Measurements from ENCODE around the gene POR. TPM values are rescaled to one million over a fixed set of nuclear protein-coding genes. Genes with fewer than 3 reads are reported as not detected.

Gene POR
- total and polyA plus RNA-seq, 2 of the 8 experiments (the other 6 are each of a cell fraction or from before 2014, with no cell fraction given) = 98.7 to 144 TPM

GRCh38 chr7:76003351-76003750 is 88.4 kb downstream of the POR start:
- Histone ChIP-seq H3K4ac (replicated peaks; ENCODE audit: insufficient read length, low read depth, low read length) (no peak overlapping the region), H4K91ac (replicated peaks; ENCODE audit: insufficient read length, low read length) (no peak overlapping the region), H2BK12ac (ENCODE audit: low read depth, low read length) (no peak overlapping the region), H3K27ac (ENCODE audit: low read depth, low read length) (no peak overlapping the region), H3K36me3 (ENCODE audit: control insufficient read depth in 2 of 4, insufficient read depth in 4 of 4, low read length in 3 of 4) (peaks cover 0 to 4% (median 0%) of the 10 kb centered on the region in 4 experiments; a peak in 1 of 8 replicates), H3K14ac (ENCODE audit: insufficient read length) (no peak overlapping the region), H4K5ac (ENCODE audit: insufficient read length, low read depth, low read length) (no peak overlapping the region), H3K4me2 (ENCODE audit: insufficient read depth in 1 of 2, low read depth in 2 of 2, low read length in 2 of 2) (no peak overlapping the region), H2BK120ac (replicated peaks; ENCODE audit: low read depth, low read length) (no peak overlapping the region), H3K23ac (ENCODE audit: insufficient read length) (no peak overlapping the region), H3K9me3 (ENCODE audit: insufficient read depth in 2 of 2, low read depth in 1 of 2, low read length in 1 of 2) (no peaks in the 10 kb centered on the region), H3K79me2 (ENCODE audit: control insufficient read depth in 1 of 2, insufficient read depth in 2 of 2, low read length in 2 of 2) (no peaks in the 10 kb centered on the region), H3K27me3 (replicated peaks in 1 of 4; ENCODE audit: control insufficient read depth in 3 of 4, extremely low read depth in 1 of 4, insufficient read depth in 3 of 4, low read length in 3 of 4) (no peaks in the 10 kb centered on the region), H4K20me1 (replicated peaks in 1 of 2; ENCODE audit: control insufficient read depth in 1 of 2, insufficient read depth in 2 of 2, low read length in 2 of 2) (no peaks in the 10 kb centered on the region), H2BK5ac (ENCODE audit: low read depth, low read length) (no peak overlapping the region), H3K4me3 (ENCODE audit: extremely low read depth in 1 of 4, insufficient read depth in 2 of 4, low read depth in 3 of 4, low read length in 4 of 4) (no peak overlapping the region), H2AK5ac (ENCODE audit: low read depth, low read length) (no peak overlapping the region), H4K8ac (ENCODE audit: extremely low read depth, insufficient read depth, low read length) (no peak overlapping the region), H2AFZ (ENCODE audit: low read length) (no peak overlapping the region), H2BK15ac (ENCODE audit: low read length) (no peak overlapping the region), H3K4me1 (replicated peaks in 1 of 4; ENCODE audit: control insufficient read depth in 3 of 4, insufficient read depth in 4 of 4, low read length in 3 of 4) (no peaks in the 10 kb centered on the region), H3K18ac (ENCODE audit: extremely low read depth, low read length) (no peak overlapping the region), H2BK20ac (ENCODE audit: low read length) (no peak overlapping the region), H3K23me2 (ENCODE audit: low read depth, low read length) (no peaks in the 10 kb centered on the region), H3K9ac (replicated peaks in 1 of 4; ENCODE audit: extremely low read depth in 1 of 4, low read depth in 3 of 4, low read length in 3 of 4) (no peak overlapping the region), H3K79me1 (ENCODE audit: low read depth, low read length) (no peaks in the 10 kb centered on the region), H3K56ac (replicated peaks; ENCODE audit: insufficient read length, low read depth, low read length) (no peak overlapping the region)
- FAIRE-seq = no peak
- 93% methylated on average over 6 of the region's 10 CpGs; no CpG with 5 or more reads in 1 of the 2 experiments for WGBS, 2 experiments (ENCODE audit: extremely low coverage in 1 of 2, insufficient coverage in 1 of 2, insufficient read length in 1 of 2, insufficient replicate concordance in 2 of 2, low coverage in 1 of 2, low lambda C conversion rate in 2 of 2, missing lambda C conversion rate in 1 of 2)
- CTCF ChIA-PET (ENCODE audit: partially characterized antibody) = interaction anchor here (0.7 to 3.3 kb wide), 3 partner anchors 12 to 60 kb away, joined by 3 to 18 read pairs (median 3); no protein-coding TSS in a partner anchor
- no peak for TF ChIP-seq EGR1 (IDR thresholded peaks at IDR 0.05; ENCODE audit: borderline replicate concordance, low read depth, low read length)
- no peak for TF ChIP-seq BACH1 (IDR thresholded peaks at IDR 0.05; ENCODE audit: low read length)
- no peak for TF ChIP-seq SIRT6 (IDR thresholded peaks at IDR 0.05; ENCODE audit: low read length)
- no peak for TF ChIP-seq SAP30 (IDR thresholded peaks at IDR 0.05; ENCODE audit: insufficient read depth, insufficient replicate concordance, low read length)
- TF ChIP-seq NANOG (IDR thresholded peaks at IDR 0.05; ENCODE audit: insufficient read depth, low read depth, low read length, poor library complexity, severe bottlenecking) = no peak
- no peak for TF ChIP-seq SP1 (IDR thresholded peaks at IDR 0.05; ENCODE audit: low read depth, low read length)
- TF ChIP-seq ASH2L (IDR thresholded peaks at IDR 0.05; ENCODE audit: low read length) = no peak
- no peak for TF ChIP-seq JUND (IDR thresholded peaks at IDR 0.05; ENCODE audit: low read length)
- POLR2A ChIA-PET (ENCODE audit: partially characterized antibody) = no interaction called here
- DNase-seq (ENCODE audit: low read depth in 1 of 2, low spot score in 2 of 2) = no peak
